Stomach smooth muscle (tissue), 2 donors: Measurements from ENCODE around the gene PPFIA1.

Experiments used
- H3K27ac ChIP-seq: one replicate; pipeline ENCODE4 v1.7.0; 2013; ENCODE audit warnings: mild to moderate bottlenecking, low read length, inconsistent platforms
- H3K27me3 ChIP-seq, 2 donors: one replicate each; pipeline ENCODE4 v1.7.0; 2013; ENCODE audit warnings: low read length in 2 of 2; ENCODE audit not compliant: insufficient read depth in 2 of 2, control insufficient read depth in 1 of 2
- H3K36me3 ChIP-seq, 2 donors: one replicate each; pipeline ENCODE4 v1.7.0; 2013; ENCODE audit warnings: low read length in 2 of 2; ENCODE audit not compliant: control insufficient read depth in 2 of 2, insufficient read depth in 2 of 2
- H3K4me1 ChIP-seq: one replicate; pipeline ENCODE4 v1.7.0; 2013; ENCODE audit warnings: low read length; ENCODE audit not compliant: control insufficient read depth, insufficient read depth
- H3K4me3 ChIP-seq, 2 donors: one replicate each; pipeline ENCODE4 v1.7.0; 2013; ENCODE audit warnings: low read length in 2 of 2
- H3K9ac ChIP-seq, 2 donors: one replicate each; pipeline ENCODE4 v1.7.0; 2013; ENCODE audit warnings: low read length in 2 of 2, mild to moderate bottlenecking in 1 of 2
- H3K9me3 ChIP-seq, 2 donors: one replicate each; pipeline ENCODE4 v1.7.0; 2013; ENCODE audit warnings: low read length in 2 of 2; ENCODE audit not compliant: control insufficient read depth in 2 of 2
- donor health status: healthy.
- donor health status: Pancreatic carcinoma.

The PPFIA1 gene

GRCh38 chr11:70270104-70270876 is at the start of gene PPFIA1:
PPFIA1 (plus strand) TSS chr11:70270690; CDS start chr11:70272173, 1,483 bp downstream.
- Histone ChIP-seq H3K9me3 (no peaks in the 10 kb centered on the region), H3K27ac (no peak within 1 kb of the TSS), H3K27me3 (peaks cover 2 to 3% of the 10 kb centered on the region in 2 donors), H3K4me1 (peaks cover 15% of the 10 kb centered on the region), H3K9ac (peak within 1 kb of the TSS; percentile 80 to 84), H3K36me3 (peaks cover 7 to 11% of the 10 kb centered on the region in 2 donors), H3K4me3 (peak within 1 kb of the TSS; percentile 83 to 85)

- Histone ChIP-seq H3K9ac (no peak overlapping the region), H3K4me3 (no peak overlapping the region), H3K27me3 (no peaks in the 10 kb centered on the region), H3K36me3 (no peaks in the 10 kb centered on the region), H3K9me3 (peaks cover 0 to 2% of the 10 kb centered on the region in 2 donors), H3K4me1 (no peaks in the 10 kb centered on the region), H3K27ac (no peak overlapping the region)
Measured at GRCh38 chr11:70220920-70221319, 49.6 kb upstream of the PPFIA1 start.

GRCh38 chr11:70225681-70226177 is 44.8 kb upstream of the PPFIA1 start:
- Histone ChIP-seq H3K4me3 (no peak overlapping the region), H3K4me1 (no peaks in the 10 kb centered on the region), H3K9me3 (peaks cover 0 to 2% of the 10 kb centered on the region in 2 donors), H3K36me3 (no peaks in the 10 kb centered on the region), H3K9ac (no peak overlapping the region), H3K27me3 (no peaks in the 10 kb centered on the region), H3K27ac (no peak overlapping the region)

DNA sequence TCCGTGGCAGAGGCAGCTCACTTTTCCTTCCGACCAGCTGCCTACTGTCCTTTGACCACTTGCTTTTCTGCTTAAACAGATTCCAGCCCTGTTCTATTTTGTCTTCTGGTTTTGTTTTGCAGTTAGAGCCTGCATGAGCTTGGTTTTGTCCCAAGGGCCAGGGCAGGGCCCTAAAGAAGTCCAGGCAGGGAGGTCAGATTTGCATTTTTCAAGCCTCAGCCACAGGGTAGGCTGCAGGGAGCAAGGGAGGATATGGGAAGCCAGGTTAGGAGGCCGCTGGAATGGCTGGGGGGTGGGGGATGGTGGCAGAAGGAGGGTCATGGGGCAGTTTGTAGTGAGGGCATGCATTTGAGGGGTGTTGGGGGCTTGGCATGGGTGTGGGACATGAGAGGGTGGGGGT is 44.3 kb upstream of the PPFIA1 start:
- Histone ChIP-seq H3K27ac (no peak overlapping the region), H3K9me3 (peaks cover 0 to 2% of the 10 kb centered on the region in 2 donors), H3K4me3 (no peak overlapping the region), H3K4me1 (no peaks in the 10 kb centered on the region), H3K27me3 (no peaks in the 10 kb centered on the region), H3K36me3 (no peaks in the 10 kb centered on the region), H3K9ac (no peak overlapping the region)

DNA sequence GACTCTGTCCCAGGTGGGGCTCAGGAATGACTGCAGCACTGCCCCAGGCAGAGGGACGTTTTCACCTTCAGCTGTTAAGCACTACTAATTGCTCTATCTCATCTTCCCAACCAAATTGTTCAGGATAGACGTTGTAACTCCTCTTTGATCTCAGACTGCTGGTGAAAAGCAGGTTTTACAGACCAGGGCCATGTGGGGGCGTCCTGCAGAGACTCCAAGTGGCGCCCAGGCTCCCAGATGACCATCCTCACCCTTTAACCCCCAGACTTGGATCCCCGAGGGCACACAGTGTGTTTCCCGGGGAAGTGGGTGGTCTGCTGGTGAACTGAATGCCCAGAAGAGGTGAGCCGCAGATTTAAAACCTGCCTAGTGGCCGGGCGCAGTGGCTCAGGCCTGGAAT is 43.5 kb upstream of the PPFIA1 start:
- H3K9me3 ChIP-seq: peaks cover 0 to 2% of the 10 kb centered on the region in 2 donors

GRCh38 chr11:70229737-70230136 is 40.8 kb upstream of the PPFIA1 start:
- no peak overlapping the region for H3K4me3 ChIP-seq
- H3K27me3 ChIP-seq: no peaks in the 10 kb centered on the region
- no peaks in the 10 kb centered on the region for H3K4me1 ChIP-seq
- peaks cover 0 to 2% of the 10 kb centered on the region in 2 donors for H3K9me3 ChIP-seq
- no peak overlapping the region for H3K27ac ChIP-seq
- no peak overlapping the region for H3K9ac ChIP-seq
- no peaks in the 10 kb centered on the region for H3K36me3 ChIP-seq

More for the DNA sequence above, 43.5 kb upstream of the PPFIA1 start:
- no peak overlapping the region for H3K4me3 ChIP-seq
- H3K27me3 ChIP-seq: no peaks in the 10 kb centered on the region
- H3K36me3 ChIP-seq: no peaks in the 10 kb centered on the region
- H3K27ac ChIP-seq: no peak overlapping the region
- no peaks in the 10 kb centered on the region for H3K4me1 ChIP-seq
- H3K9ac ChIP-seq: no peak overlapping the region

- Histone ChIP-seq H3K9ac (no peak overlapping the region), H3K9me3 (peaks cover 0 to 2% of the 10 kb centered on the region in 2 donors), H3K27me3 (no peaks in the 10 kb centered on the region), H3K4me1 (no peaks in the 10 kb centered on the region), H3K27ac (no peak overlapping the region), H3K36me3 (no peaks in the 10 kb centered on the region), H3K4me3 (no peak overlapping the region)
Measured at GRCh38 chr11:70230151-70230839, 40.2 kb upstream of the PPFIA1 start.

- H3K9me3 ChIP-seq: no peaks in the 10 kb centered on the region
Measured at GRCh38 chr11:70230840-70231710, 39.4 kb upstream of the PPFIA1 start.

GRCh38 chr11:70233034-70233433 is 37.5 kb upstream of the PPFIA1 start:
- no peaks in the 10 kb centered on the region for H3K27me3 ChIP-seq
- no peak overlapping the region for H3K4me3 ChIP-seq
- no peak overlapping the region for H3K27ac ChIP-seq
- no peaks in the 10 kb centered on the region for H3K4me1 ChIP-seq
- H3K36me3 ChIP-seq: no peaks in the 10 kb centered on the region
- H3K9ac ChIP-seq: no peak overlapping the region
- no peaks in the 10 kb centered on the region for H3K9me3 ChIP-seq

More at GRCh38 chr11:70230840-70231710, 39.4 kb upstream of the PPFIA1 start:
- H3K27me3 ChIP-seq: no peaks in the 10 kb centered on the region
- no peak overlapping the region for H3K27ac ChIP-seq
- no peaks in the 10 kb centered on the region for H3K36me3 ChIP-seq
- H3K4me3 ChIP-seq: no peak overlapping the region
- H3K9ac ChIP-seq: no peak overlapping the region
- H3K4me1 ChIP-seq: no peaks in the 10 kb centered on the region

GRCh38 chr11:70233511-70233934 is 37.0 kb upstream of the PPFIA1 start:
- no peaks in the 10 kb centered on the region for H3K27me3 ChIP-seq
- H3K4me1 ChIP-seq: no peaks in the 10 kb centered on the region
- H3K36me3 ChIP-seq: no peaks in the 10 kb centered on the region
- no peak overlapping the region for H3K4me3 ChIP-seq
- H3K27ac ChIP-seq: no peak overlapping the region
- no peaks in the 10 kb centered on the region for H3K9me3 ChIP-seq
- no peak overlapping the region for H3K9ac ChIP-seq
